OCI-LY7 (cell line): ENCODE measurements around the gene GNAZ.

Experiments used
- CTCF ChIP-seq: fragments of 200-600 bp; sonication (generic); conservative IDR thresholded peaks from 2 replicates; pipeline ENCODE4 v1.5.1; 2014; ENCODE audit warnings: mild to moderate bottlenecking, antibody characterized with exemption, low read length, moderate library complexity, mixed read lengths
- EZH2phosphoT487 ChIP-seq: fragments of 200-600 bp; sonication (generic); IDR thresholded peaks from 2 replicates; pipeline ENCODE4 v1.6.1; 2018; ENCODE audit warnings: low read depth, borderline replicate concordance, mild to moderate bottlenecking, mixed run types, antibody characterized with exemption, low read length, moderate library complexity, mixed read lengths

GRCh38 chr22:23036684-23037428, 33.5 kb upstream of the GNAZ start:
- TF ChIP-seq CTCF (no peak), EZH2phosphoT487 (no peak)
